ENCODE measurements around the gene CNIH3. TPM values are rescaled to one million over a fixed set of nuclear protein-coding genes. Genes with fewer than 3 reads are reported as not detected.

Gene CNIH3
- total and polyA plus RNA-seq, 2 of the 4 experiments (the other 2 are of a cell fraction) = 2.0 to 2.9 TPM

GRCh38 chr1:224766266-224766665 is 150.1 kb downstream of the CNIH3 start:
- in situ Hi-C loops (cut with MboI; ENCODE audit: low sequenced_read_pairs) (no loop called here), dilution Hi-C loops (cut with HindIII; ENCODE audit: low sequenced_read_pairs, unreplicated experiment) (no loop called here), intact Hi-C loops (cut with micrococcal nuclease) (no loop called here)
- H3K36me3 ChIP-seq (ENCODE audit: control insufficient read depth, insufficient read depth, low read length) = no peaks in the 10 kb centered on the region
- H3K9me3 ChIP-seq (ENCODE audit: control insufficient read depth, insufficient read depth, low read length) = no peaks in the 10 kb centered on the region
- H2AFZ ChIP-seq (replicated peaks; ENCODE audit: low read length, poor library complexity) = no peak overlapping the region
- ChIA-PET POLR2A (ENCODE audit: unreplicated experiment) (no interaction called here), CTCF (no interaction called here)
- no peak for ATAC-seq (ENCODE audit: low read depth)
- peaks cover 4% of the 10 kb centered on the region for H3K4me1 ChIP-seq (ENCODE audit: control insufficient read depth, insufficient read depth, low read length)
- TF ChIP-seq CHD1 (IDR thresholded peaks at IDR 0.05; ENCODE audit: low read depth, low read length) (no peak), MAFK (IDR thresholded peaks at IDR 0.05; ENCODE audit: low read depth, low read length) (no peak), RFX5 (IDR thresholded peaks at IDR 0.05; ENCODE audit: low read depth, low read length) (no peak), RAD21 (IDR thresholded peaks at IDR 0.05; ENCODE audit: low read length) (no peak), FOS (IDR thresholded peaks at IDR 0.05; ENCODE audit: low read depth, low read length) (no peak), MAZ (IDR thresholded peaks at IDR 0.05; ENCODE audit: borderline replicate concordance, low read depth, low read length) (no peak), USF2 (IDR thresholded peaks at IDR 0.05; ENCODE audit: low read depth, low read length) (no peak), MXI1 (IDR thresholded peaks at IDR 0.05; ENCODE audit: borderline replicate concordance, low read depth, low read length) (no peak), CTCF (conservative IDR thresholded peaks at IDR 0.05; ENCODE audit: low read depth, low read length) (no peak), CEBPB (IDR thresholded peaks at IDR 0.05; ENCODE audit: low read depth, low read length) (no peak), ELK1 (IDR thresholded peaks at IDR 0.05; ENCODE audit: borderline replicate concordance, low read depth, low read length) (no peak), SMC3 (IDR thresholded peaks at IDR 0.05; ENCODE audit: low read depth, low read length) (no peak)
- no peak overlapping the region for H3K27ac ChIP-seq (ENCODE audit: insufficient read depth, low read length)
- peaks cover 7% of the 10 kb centered on the region for H3K27me3 ChIP-seq (ENCODE audit: control insufficient read depth, insufficient read depth, low read length)
- H4K20me1 ChIP-seq (ENCODE audit: insufficient read depth, low read length) = peaks cover 3% of the 10 kb centered on the region; the same call in 1 of the 2 replicates
- WGBS, 2 experiments (ENCODE audit: extremely low coverage in 2 of 2, insufficient read length in 1 of 2) = 0% methylated on average over 1 of the region's 4 CpGs; no CpG with 5 or more reads in 1 of the 2 experiments
- no peak overlapping the region for H2BK120ac ChIP-seq (ENCODE audit: low read depth, low read length)
- H3K18ac ChIP-seq (ENCODE audit: low read depth, low read length) = no peak overlapping the region
- DNase-seq = no peak
- no peak overlapping the region for H4K91ac ChIP-seq (ENCODE audit: insufficient read depth, low read depth, low read length)
- H3K4me2 ChIP-seq (ENCODE audit: low read depth, low read length) = no peak overlapping the region
- no peak overlapping the region for H2BK5ac ChIP-seq (ENCODE audit: low read depth, low read length, poor library complexity, severe bottlenecking)
- no peak overlapping the region for H4K5ac ChIP-seq (ENCODE audit: low read depth, low read length)
- H3K4me3 ChIP-seq (ENCODE audit: insufficient read depth, low read depth, low read length) = no peak overlapping the region
- H3K9me1 ChIP-seq (ENCODE audit: insufficient read depth, low read length) = peaks cover 9% of the 10 kb centered on the region; the same call in 1 of the 2 replicates
- H3K14ac ChIP-seq (replicated peaks; ENCODE audit: low read depth, low read length) = no peak overlapping the region
- H3K56ac ChIP-seq (ENCODE audit: extremely low read depth, insufficient read depth, low read length) = no peak overlapping the region
- H3K9ac ChIP-seq (ENCODE audit: low read depth, low read length) = no peak overlapping the region
- no peak overlapping the region for H2AK5ac ChIP-seq (ENCODE audit: low read depth, low read length)
- H2AK9ac ChIP-seq (replicated peaks; ENCODE audit: low read depth, low read length, poor library complexity) = no peak overlapping the region
- no peak overlapping the region for H3K4ac ChIP-seq (ENCODE audit: low read depth, low read length)
- H2BK20ac ChIP-seq (ENCODE audit: low read depth, low read length) = no peak overlapping the region
- no TSS peak for BruUV-seq (replicated peaks)
- no peak overlapping the region for H2BK15ac ChIP-seq (ENCODE audit: low read depth, low read length)
- no peak overlapping the region for H4K8ac ChIP-seq (ENCODE audit: low read depth in 2 of 2, low read length in 2 of 2)
- no peak overlapping the region for H3K23ac ChIP-seq (ENCODE audit: low read depth, low read length)
- no peaks in the 10 kb centered on the region for H3K79me1 ChIP-seq (ENCODE audit: low read depth in 1 of 2, low read length in 2 of 2)

Measured in IMR-90 (cell line).